HG03354 (cell line): ENCODE data around the gene POLR1A.

Source experiments
- ATAC-seq: cut with Tn5 transposase; IDR thresholded peaks from one replicate; pipeline ENCODE4 v1.9.1; 2021; ENCODE audit warnings: mild to moderate bottlenecking; ENCODE audit not compliant: unreplicated experiment, poor library complexity, severe bottlenecking

POLR1A gene

GRCh38 chr2:85988914-85989270 is 116.8 kb downstream of the POLR1A start:
- no peak for ATAC-seq

GRCh38 chr2:85988175-85988913 is 117.3 kb downstream of the POLR1A start:
- no peak for ATAC-seq

- ATAC-seq = no peak
These were observed 118.2 kb downstream of the POLR1A start for GRCh38 chr2:85987266-85988174.

- ATAC-seq = no peak
These were observed 119.6 kb downstream of the POLR1A start for GRCh38 chr2:85986121-85986520.

GRCh38 chr2:85984788-85985187 is 120.9 kb downstream of the POLR1A start:
- no peak for ATAC-seq

GRCh38 chr2:85983766-85984165 is 121.9 kb downstream of the POLR1A start:
- no peak for ATAC-seq

GRCh38 chr2:85981579-85982247 is 124.0 kb downstream of the POLR1A start:
- no peak for ATAC-seq

GRCh38 chr2:85978883-85979780 is 126.6 kb downstream of the POLR1A start:
- no peak for ATAC-seq

- no peak for ATAC-seq
These were observed 129.4 kb downstream of the POLR1A start for GRCh38 chr2:85976106-85976920.

GRCh38 chr2:85975581-85975980 is 130.1 kb downstream of the POLR1A start:
- ATAC-seq = no peak

GRCh38 chr2:85974390-85974789 is 131.3 kb downstream of the POLR1A start:
- ATAC-seq = no peak

- ATAC-seq = no peak
These were observed 133.3 kb downstream of the POLR1A start for GRCh38 chr2:85972355-85972754.

- no peak for ATAC-seq
These were observed 134.3 kb downstream of the POLR1A start for GRCh38 chr2:85971366-85971765.
